HCT116 (cell line): ENCODE measurements around the gene PHC3. TPM values are rescaled to one million over a fixed set of nuclear protein-coding genes. Genes with fewer than 3 reads are reported as not detected.
"Not testable (repeated sequence)": the region's sequence is repeated elsewhere in the genome, so short reads cannot be mapped to it uniquely, and the experiment has no call there.

ENCODE experiments used
- ATAC-seq: fragments of 200-7000 bp; cut with Tn5 transposase; 2 replicates; pipeline ENCODE4 v1.9.1; 2020; ENCODE audit warnings: mild to moderate bottlenecking, moderate library complexity
- BruUV-seq: library from RNA; stranded (reverse); fragments of 400-500 nt; replicated peaks from 2 replicates; lab custom pipeline; 2021; lab: Mats Ljungman, UMichigan
- CTCF ChIA-PET: fragments of 300-600 bp; sonication (Branson Sonifier 250); formaldehyde crosslinking; loops from one replicate; lab custom pipeline; 2021; ENCODE audit warnings: antibody characterized with exemption; lab: Charles Lee
- POLR2A ChIA-PET: fragments of 300-600, 350-600 bp; sonication (Branson Sonifier 250); formaldehyde crosslinking; loops from one replicate; lab custom pipeline; 2021; ENCODE audit warnings: antibody characterized with exemption; lab: Charles Lee
- RAD21 ChIA-PET, 2 experiments: fragments of 300-600 bp; sonication (Branson Sonifier 250); formaldehyde crosslinking; loops; one replicate each; lab custom pipeline; 2023; ENCODE audit warnings: low total read pairs in 2 of 2; ENCODE audit not compliant: uncharacterized antibody in 2 of 2, unreplicated experiment in 2 of 2, low non-redundant PET in 1 of 2; lab: Charles Lee
- DNase-seq: peaks from one replicate; pipeline ENCODE4 v3.0.0-alpha.2; 2010; ENCODE audit warnings: low read depth, low spot score
- H2AFZ ChIP-seq: fragments of 200-600 bp; shearing (Covaris generic), sonication (generic); 2 replicates; pipeline ENCODE4 v1.6.1; 2017; ENCODE audit warnings: low read depth, mixed run types, mixed read lengths, antibody characterized with exemption, low read length; ENCODE audit not compliant: poor library complexity, severe bottlenecking
- H3K27ac ChIP-seq: 2 replicates; pipeline ENCODE4 v1.5.1; 2012; ENCODE audit warnings: low read depth, low read length
- H3K27me3 ChIP-seq: fragments of 200-600 bp; sonication (generic); 2 replicates; pipeline ENCODE4 v1.6.1; 2016; ENCODE audit warnings: mixed run types, low read length, mixed read lengths; ENCODE audit not compliant: insufficient read depth
- H3K36me3 ChIP-seq, 2 experiments: fragments of 200-500 bp in 1 of 2; fragments of 200-600 bp in 1 of 2; sonication (Bioruptor generic) in 1 of 2; sonication (generic) in 1 of 2; 2 replicates each; pipeline versions ENCODE4 v1.5.1 to v1.6.1; 2014 to 2016; ENCODE audit warnings: low read length in 2 of 2, inconsistent platforms in 1 of 2, mixed read lengths in 1 of 2, mixed run types in 1 of 2; ENCODE audit not compliant: insufficient read depth in 2 of 2, control insufficient read depth in 1 of 2
- H3K4me1 ChIP-seq, 2 experiments: fragments of 200-600 bp in 1 of 2; sonication (generic) in 1 of 2; 2 replicates each; pipeline versions ENCODE4 v1.5.1 to v1.6.1; 2012 to 2017; ENCODE audit warnings: low read length in 2 of 2, inconsistent platforms in 1 of 2, mild to moderate bottlenecking in 1 of 2, mixed read lengths in 1 of 2, mixed run types in 1 of 2, moderate library complexity in 1 of 2; ENCODE audit not compliant: insufficient read depth in 2 of 2, control insufficient read depth in 1 of 2
- H3K4me2 ChIP-seq: fragments of 200-600 bp; sonication (generic); 2 replicates; pipeline ENCODE4 v1.6.1; 2017; ENCODE audit warnings: mixed run types, low read length, mixed read lengths
- H3K4me3 ChIP-seq, 2 experiments: fragments of 200-600 bp in 1 of 2; sonication (generic) in 1 of 2; replicated peaks in 1 of 2; 2 replicates each; pipeline ENCODE4 v1.5.1; 2011 to 2016; ENCODE audit warnings: low read length in 2 of 2, control low read depth in 1 of 2, low read depth in 1 of 2, mild to moderate bottlenecking in 1 of 2, mixed read lengths in 1 of 2, mixed run types in 1 of 2
- H3K79me2 ChIP-seq: fragments of 200-600 bp; sonication (generic); 2 replicates; pipeline ENCODE4 v1.6.1; 2017; ENCODE audit warnings: mild to moderate bottlenecking, mixed run types, low read length, moderate library complexity, mixed read lengths; ENCODE audit not compliant: insufficient read depth
- H3K9ac ChIP-seq: fragments of 200-600 bp; sonication (generic); 2 replicates; pipeline ENCODE4 v1.6.1; 2016; ENCODE audit warnings: low read length, mixed read lengths
- H3K9me2 ChIP-seq: fragments of 200-600 bp; sonication (generic), shearing (Covaris generic); 2 replicates; pipeline ENCODE4 v1.6.1; 2017; ENCODE audit warnings: mixed run types, mild to moderate bottlenecking, moderate library complexity; ENCODE audit not compliant: insufficient read depth
- H3K9me3 ChIP-seq, 2 experiments: fragments of 200-500 bp in 1 of 2; fragments of 200-600 bp in 1 of 2; sonication (Bioruptor generic) in 1 of 2; sonication (generic) in 1 of 2; 2 replicates each; pipeline ENCODE4 v1.6.1; 2014 to 2017; ENCODE audit warnings: low read length in 2 of 2, mixed read lengths in 2 of 2, inconsistent platforms in 1 of 2, low read depth in 1 of 2, mild to moderate bottlenecking in 1 of 2, mixed run types in 1 of 2, moderate library complexity in 1 of 2; ENCODE audit not compliant: control insufficient read depth in 1 of 2, insufficient read depth in 1 of 2
- H4K20me1 ChIP-seq: fragments of 200-600 bp; sonication (generic), shearing (Covaris generic); 2 replicates; pipeline ENCODE4 v1.6.1; 2017; ENCODE audit warnings: mixed run types, mild to moderate bottlenecking, moderate library complexity; ENCODE audit not compliant: insufficient read depth
- intact Hi-C: fragments of 100-400 bp; cut with micrococcal nuclease; formaldehyde crosslinking; loops from 2 replicates; pipeline ENCODE4 v1.10.0; 2022
- total RNA-seq: library from RNA; stranded (reverse); gene quantifications from one replicate; pipeline ENCODE4 v1.2.1, GENCODE V29; 2021; ENCODE audit not compliant: unreplicated experiment
- TF ChIP-seq, protein P1 (sequence below), 3 experiments: fragments of 200-600 bp in 1 of 3; sonication (generic) in 1 of 3; IDR thresholded peaks in 2 of 3; conservative IDR thresholded peaks in 1 of 3; 2 replicates each; pipeline ENCODE4 v1.5.1; 2012 to 2017; ENCODE audit warnings: low read depth in 2 of 3, low read length in 2 of 3, antibody characterized with exemption in 1 of 3, borderline replicate concordance in 1 of 3, control low read depth in 1 of 3, mild to moderate bottlenecking in 1 of 3, mixed read lengths in 1 of 3, mixed run types in 1 of 3, moderate library complexity in 1 of 3; ENCODE audit not compliant: insufficient read depth in 1 of 3
- TF ChIP-seq, protein P2 (sequence below): IDR thresholded peaks from 2 replicates; pipeline ENCODE4 v1.6.1; 2011; ENCODE audit warnings: mild to moderate bottlenecking, low read length, moderate library complexity; ENCODE audit not compliant: insufficient replicate concordance; ENCODE audit errors: extremely low read depth

The PHC3 gene
- total RNA-seq, 1 experiment from 2014 or later: 40.1 TPM

DNA sequence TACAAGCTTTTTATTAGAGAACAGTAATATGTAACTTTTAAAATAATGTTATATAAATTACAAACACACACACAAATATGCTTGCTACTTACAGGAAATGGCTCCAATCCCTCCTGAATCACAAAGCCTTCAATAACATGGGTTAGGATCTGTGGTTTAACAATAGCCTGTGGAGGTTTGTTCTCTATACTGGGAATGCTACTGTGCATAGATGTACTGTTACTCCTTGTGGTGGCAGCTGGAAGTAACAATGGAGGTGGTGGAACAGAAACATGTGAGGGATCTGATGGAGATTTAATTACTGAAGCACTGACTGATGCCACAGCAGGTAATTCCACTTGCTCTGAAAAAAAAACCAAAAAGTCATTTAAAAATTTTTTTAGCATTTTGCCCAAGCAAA lies 64.4 kb downstream of the PHC3 start:
- Histone ChIP-seq H2AFZ (no peak overlapping the region), H3K4me2 (no peak overlapping the region), H3K9ac (no peak overlapping the region), H4K20me1 (no peaks in the 10 kb centered on the region), H3K9me3 (no peaks in the 10 kb centered on the region), H3K27me3 (no peaks in the 10 kb centered on the region), H3K9me2 (no peaks in the 10 kb centered on the region), H3K4me3 (no peak overlapping the region), H3K79me2 (no peaks in the 10 kb centered on the region), H3K36me3 (peaks cover 13 to 23% of the 10 kb centered on the region in 2 experiments; a peak in 2 of 4 replicates), H3K27ac (no peak overlapping the region), H3K4me1 (no peaks in the 10 kb centered on the region)
- DNase-seq (no peak), ATAC-seq (peak; percentile 68; the same call in 1 of the 2 replicates)
- ChIA-PET CTCF (interaction anchor here (0.6 to 1.2 kb wide), 3 partner anchors 9 to 18 kb away, joined by 3 read pairs; no protein-coding TSS in a partner anchor), POLR2A (no interaction called here), RAD21 (no interaction called here)
- BruUV-seq: no TSS peak
- TF ChIP-seq, protein P1, sequence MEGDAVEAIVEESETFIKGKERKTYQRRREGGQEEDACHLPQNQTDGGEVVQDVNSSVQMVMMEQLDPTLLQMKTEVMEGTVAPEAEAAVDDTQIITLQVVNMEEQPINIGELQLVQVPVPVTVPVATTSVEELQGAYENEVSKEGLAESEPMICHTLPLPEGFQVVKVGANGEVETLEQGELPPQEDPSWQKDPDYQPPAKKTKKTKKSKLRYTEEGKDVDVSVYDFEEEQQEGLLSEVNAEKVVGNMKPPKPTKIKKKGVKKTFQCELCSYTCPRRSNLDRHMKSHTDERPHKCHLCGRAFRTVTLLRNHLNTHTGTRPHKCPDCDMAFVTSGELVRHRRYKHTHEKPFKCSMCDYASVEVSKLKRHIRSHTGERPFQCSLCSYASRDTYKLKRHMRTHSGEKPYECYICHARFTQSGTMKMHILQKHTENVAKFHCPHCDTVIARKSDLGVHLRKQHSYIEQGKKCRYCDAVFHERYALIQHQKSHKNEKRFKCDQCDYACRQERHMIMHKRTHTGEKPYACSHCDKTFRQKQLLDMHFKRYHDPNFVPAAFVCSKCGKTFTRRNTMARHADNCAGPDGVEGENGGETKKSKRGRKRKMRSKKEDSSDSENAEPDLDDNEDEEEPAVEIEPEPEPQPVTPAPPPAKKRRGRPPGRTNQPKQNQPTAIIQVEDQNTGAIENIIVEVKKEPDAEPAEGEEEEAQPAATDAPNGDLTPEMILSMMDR (IDR thresholded peaks at IDR 0.05 in 2 of 3, conservative IDR thresholded peaks at IDR 0.05 in 1 of 3; ENCODE audit: borderline replicate concordance in 1 of 3, insufficient read depth in 1 of 3, low read depth in 2 of 3, low read length in 2 of 3): peak in 2 of 3 experiments; percentile 48 to 51; a peak in 4 of 6 replicates
- TF ChIP-seq, protein P2, sequence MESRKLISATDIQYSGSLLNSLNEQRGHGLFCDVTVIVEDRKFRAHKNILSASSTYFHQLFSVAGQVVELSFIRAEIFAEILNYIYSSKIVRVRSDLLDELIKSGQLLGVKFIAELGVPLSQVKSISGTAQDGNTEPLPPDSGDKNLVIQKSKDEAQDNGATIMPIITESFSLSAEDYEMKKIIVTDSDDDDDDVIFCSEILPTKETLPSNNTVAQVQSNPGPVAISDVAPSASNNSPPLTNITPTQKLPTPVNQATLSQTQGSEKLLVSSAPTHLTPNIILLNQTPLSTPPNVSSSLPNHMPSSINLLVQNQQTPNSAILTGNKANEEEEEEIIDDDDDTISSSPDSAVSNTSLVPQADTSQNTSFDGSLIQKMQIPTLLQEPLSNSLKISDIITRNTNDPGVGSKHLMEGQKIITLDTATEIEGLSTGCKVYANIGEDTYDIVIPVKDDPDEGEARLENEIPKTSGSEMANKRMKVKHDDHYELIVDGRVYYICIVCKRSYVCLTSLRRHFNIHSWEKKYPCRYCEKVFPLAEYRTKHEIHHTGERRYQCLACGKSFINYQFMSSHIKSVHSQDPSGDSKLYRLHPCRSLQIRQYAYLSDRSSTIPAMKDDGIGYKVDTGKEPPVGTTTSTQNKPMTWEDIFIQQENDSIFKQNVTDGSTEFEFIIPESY: no peak
- intact Hi-C loops: no loop called here

DNA sequence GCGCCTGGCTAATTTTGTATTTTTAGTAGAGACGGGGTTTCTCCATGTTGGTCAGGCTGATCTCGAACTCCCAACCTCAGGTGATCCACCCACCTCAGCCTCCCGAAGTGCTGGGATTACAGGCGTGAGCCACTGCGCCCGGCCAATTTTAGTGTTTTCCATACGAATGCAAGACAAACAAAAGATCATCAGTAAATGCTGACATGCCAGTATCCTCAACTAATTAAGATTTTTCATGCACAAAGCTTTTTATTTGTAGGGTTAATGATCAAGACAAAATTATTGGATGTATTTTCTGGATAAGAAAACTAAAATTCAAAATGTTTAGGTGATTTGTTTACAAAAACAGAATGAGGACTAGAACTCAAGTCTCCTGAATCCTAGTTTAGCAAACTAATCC lies 67.4 kb downstream of the PHC3 start:
- H3K9me3 ChIP-seq, H3K79me2 ChIP-seq, H3K27ac ChIP-seq, H3K27me3 ChIP-seq, intact Hi-C loops, H4K20me1 ChIP-seq, BruUV-seq, POLR2A ChIA-PET, H3K36me3 ChIP-seq, CTCF ChIA-PET, H3K4me2 ChIP-seq, ATAC-seq, DNase-seq, RAD21 ChIA-PET, H3K9me2 ChIP-seq, H3K4me3 ChIP-seq, H3K9ac ChIP-seq, H2AFZ ChIP-seq, H3K4me1 ChIP-seq: not testable (repeated sequence)
